HepG2 (cell line): ENCODE data around the gene CEBPB. TPM values are rescaled to one million over a fixed set of nuclear protein-coding genes. Genes with fewer than 3 reads are reported as not detected.

ENCODE experiments used
- ARID3A ChIP-seq: IDR thresholded peaks from 2 replicates; pipeline ENCODE4 v1.6.1; 2012; ENCODE audit warnings: low read depth, low read length, improper control_type of control experiment
- CHCHD3 ChIP-seq: sonication (generic); formaldehyde crosslinking; IDR thresholded peaks from 2 replicates; pipeline ENCODE4 v1.8.0; 2022; ENCODE audit warnings: mild to moderate bottlenecking, missing genetic modification reagents, moderate library complexity
- CSRNP1 ChIP-seq: sonication (generic); formaldehyde crosslinking; IDR thresholded peaks from 2 replicates; pipeline ENCODE4 v1.8.1; 2023; ENCODE audit warnings: mild to moderate bottlenecking, missing genetic modification reagents
- DPF2 ChIP-seq: sonication (generic); formaldehyde crosslinking; IDR thresholded peaks from 2 replicates; pipeline ENCODE4 v1.4.0; 2020; ENCODE audit warnings: mild to moderate bottlenecking, low read depth, missing genetic modification reagents, borderline replicate concordance
- KDM5B ChIP-seq: sonication (generic); formaldehyde crosslinking; IDR thresholded peaks from 2 replicates; pipeline ENCODE4 v1.4.0; 2020; ENCODE audit warnings: missing genetic modification reagents, mild to moderate bottlenecking, borderline replicate concordance
- LBX2 ChIP-seq: sonication (generic); formaldehyde crosslinking; IDR thresholded peaks from 2 replicates; pipeline ENCODE4 v1.5.0; 2020; ENCODE audit warnings: missing genetic modification reagents, mild to moderate bottlenecking, borderline replicate concordance
- MAFG ChIP-seq: sonication (generic); formaldehyde crosslinking; IDR thresholded peaks from 2 replicates; pipeline ENCODE4 v1.5.1; 2020; ENCODE audit warnings: mild to moderate bottlenecking, missing genetic modification reagents
- POGZ ChIP-seq: sonication (generic); formaldehyde crosslinking; IDR thresholded peaks from 2 replicates; pipeline ENCODE4 v1.4.0; 2020; ENCODE audit warnings: mild to moderate bottlenecking, missing genetic modification reagents
- ZBTB10 ChIP-seq: sonication (generic); formaldehyde crosslinking; IDR thresholded peaks from 2 replicates; pipeline ENCODE4 v1.4.0; 2020; ENCODE audit warnings: missing genetic modification reagents, borderline replicate concordance
- ZBTB21 ChIP-seq: sonication (generic); formaldehyde crosslinking; IDR thresholded peaks from 2 replicates; pipeline ENCODE4 v1.4.0; 2020; ENCODE audit warnings: missing genetic modification reagents
- ZBTB49 ChIP-seq: sonication (generic); formaldehyde crosslinking; IDR thresholded peaks from 2 replicates; pipeline ENCODE4 v1.4.0; 2020; ENCODE audit warnings: missing genetic modification reagents, borderline replicate concordance
- ZNF136 ChIP-seq: sonication (generic); formaldehyde crosslinking; IDR thresholded peaks from 2 replicates; pipeline ENCODE4 v1.8.1; 2022; ENCODE audit warnings: low read depth, mild to moderate bottlenecking, moderate library complexity, missing genetic modification reagents
- ZNF253 ChIP-seq: sonication (generic); formaldehyde crosslinking; IDR thresholded peaks from 2 replicates; pipeline ENCODE4 v1.8.0; 2022; ENCODE audit warnings: mild to moderate bottlenecking, missing genetic modification reagents, borderline replicate concordance
- ZNF33A ChIP-seq: sonication (generic); formaldehyde crosslinking; IDR thresholded peaks from 2 replicates; pipeline ENCODE4 v1.5.1; 2020; ENCODE audit warnings: missing genetic modification reagents, mild to moderate bottlenecking, moderate library complexity, borderline replicate concordance
- ZNF580 ChIP-seq: IDR thresholded peaks from 2 replicates; pipeline ENCODE4 v1.6.1; 2016; ENCODE audit warnings: low read depth, borderline replicate concordance
- ZNF589 ChIP-seq: sonication (generic); formaldehyde crosslinking; conservative IDR thresholded peaks from 2 replicates; pipeline ENCODE4 v1.8.0; 2022; ENCODE audit warnings: mild to moderate bottlenecking, moderate library complexity, missing genetic modification reagents
- ZNF678 ChIP-seq: sonication (generic); formaldehyde crosslinking; IDR thresholded peaks from 2 replicates; pipeline ENCODE4 v1.4.0; 2020; ENCODE audit warnings: mild to moderate bottlenecking, missing genetic modification reagents
- polyA plus RNA-seq, 8 experiments: library from polyadenylated mRNA; depleted of rRNA in 3 of 8; stranded (reverse) in 7 of 8; unstranded in 1 of 8; fragments of >200 nt; fragmentation: Illumina TruSeq in 4 of 8; extraction: Trizol in 4 of 8; gene quantifications; 2 replicates each; pipeline versions ENCODE4 v1.2.1 to v1.2.3, GENCODE V29; 2011 to 2016; ENCODE audit warnings: low read depth in 4 of 8, missing spikeins in 1 of 8, mixed read lengths in 1 of 8; ENCODE audit not compliant: insufficient read depth in 1 of 8
- total RNA-seq, 5 experiments: library from RNA; depleted of rRNA; stranded (reverse); fragments of >200 nt; fragmentation: Illumina TruSeq; extraction: Trizol; gene quantifications; 2 replicates each; pipeline ENCODE4 v1.2.3, GENCODE V29; 2016; ENCODE audit warnings: low read depth in 1 of 5

CEBPB gene
- total and polyA plus RNA-seq, 2 of the 13 experiments (the other 11 are each of a cell fraction or from before 2014, with no cell fraction given) = 18.5 to 28.2 TPM

GRCh38 chr20:50188879-50189680 is 1.6 kb upstream of the CEBPB start (continued):
- TF ChIP-seq ZBTB21 (peak; percentile 36), ZNF136 (peak; percentile 24), ZNF33A (CRISPR knock-in tag) (peak; percentile 21; the same call in 1 of the 2 replicates), ARID3A (peak; percentile 64), ZBTB10 (CRISPR knock-in tag) (peak; percentile 98), ZBTB49 (CRISPR knock-in tag) (peak; percentile 7; the same call in 1 of the 2 replicates), DPF2 (CRISPR knock-in tag) (peak; percentile 99), CSRNP1 (CRISPR knock-in tag) (peak; percentile 89; the same call in 1 of the 2 replicates), ZNF678 (peak; percentile 73; the same call in 1 of the 2 replicates), ZNF589 (peak; percentile 84; the same call in 1 of the 2 replicates), MAFG (CRISPR knock-in tag) (peak; percentile 34; the same call in 1 of the 2 replicates), ZNF253 (CRISPR knock-in tag) (0 out of 2 replicates have a peak, but pooled peaks have one; percentile 0), CHCHD3 (CRISPR knock-in tag) (peak; percentile 67; the same call in 1 of the 2 replicates), KDM5B (peak; percentile 89; the same call in 1 of the 2 replicates), ZNF580 (CRISPR knock-in tag) (peak; percentile 23; the same call in 1 of the 2 replicates), POGZ (CRISPR knock-in tag) (peak; percentile 90), LBX2 (CRISPR knock-in tag) (no peak)
